Raji (cell line): ENCODE measurements around the gene CD72.

Experiments used
- POLR2A ChIP-seq: IDR thresholded peaks from 2 replicates; pipeline ENCODE4 v1.6.1; 2011; ENCODE audit warnings: low read depth, low read length, control low read depth; ENCODE audit not compliant: insufficient read depth

CD72 gene, protein sequence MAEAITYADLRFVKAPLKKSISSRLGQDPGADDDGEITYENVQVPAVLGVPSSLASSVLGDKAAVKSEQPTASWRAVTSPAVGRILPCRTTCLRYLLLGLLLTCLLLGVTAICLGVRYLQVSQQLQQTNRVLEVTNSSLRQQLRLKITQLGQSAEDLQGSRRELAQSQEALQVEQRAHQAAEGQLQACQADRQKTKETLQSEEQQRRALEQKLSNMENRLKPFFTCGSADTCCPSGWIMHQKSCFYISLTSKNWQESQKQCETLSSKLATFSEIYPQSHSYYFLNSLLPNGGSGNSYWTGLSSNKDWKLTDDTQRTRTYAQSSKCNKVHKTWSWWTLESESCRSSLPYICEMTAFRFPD

DNA sequence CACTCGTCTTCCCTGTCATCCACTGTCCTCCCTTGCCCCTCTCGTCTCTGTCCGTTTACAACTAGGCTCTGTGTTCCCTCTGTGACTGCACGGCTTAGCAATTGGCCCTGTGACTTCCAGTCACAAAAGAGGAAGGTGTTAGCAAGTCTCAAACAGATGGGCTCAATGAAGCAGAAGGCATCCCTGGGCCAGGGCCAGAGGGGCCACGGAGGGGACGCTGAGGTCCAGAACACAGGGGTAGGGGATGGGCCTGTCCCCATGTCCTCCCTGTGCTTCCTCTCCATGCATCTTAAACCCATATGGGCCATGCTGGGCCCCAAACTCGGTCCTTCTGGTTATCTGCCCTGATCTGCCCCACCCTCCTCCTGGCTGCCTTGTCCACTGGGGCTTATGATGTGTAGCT lies at the start of gene CD72:
Gene CD72 (minus strand): TSS at position 89 of the 403 bp plus-strand sequence. CDS start 110 bp downstream, outside the sequence.
- TF ChIP-seq POLR2A: peak; percentile 64

DNA sequence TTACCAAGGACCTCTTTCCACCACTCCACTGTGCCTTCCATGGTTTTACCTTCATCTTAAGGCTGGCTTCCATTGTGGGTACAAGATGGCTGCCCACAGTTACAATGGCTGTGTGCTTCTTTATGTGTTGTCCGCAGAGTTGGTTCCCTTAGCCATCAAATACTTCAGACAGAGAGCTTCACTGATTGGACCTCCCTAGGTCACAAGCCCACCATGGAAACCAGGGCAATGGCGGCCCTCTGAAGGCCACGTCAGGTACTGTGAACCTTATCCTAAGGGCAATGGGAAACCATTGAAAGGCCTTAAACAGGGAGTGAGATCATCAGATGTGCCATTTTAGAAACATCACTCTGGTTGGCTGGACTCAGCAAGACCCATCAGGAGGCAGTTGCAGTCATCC lies 49.7 kb upstream of the CD72 start:
- no peak for TF ChIP-seq POLR2A

DNA sequence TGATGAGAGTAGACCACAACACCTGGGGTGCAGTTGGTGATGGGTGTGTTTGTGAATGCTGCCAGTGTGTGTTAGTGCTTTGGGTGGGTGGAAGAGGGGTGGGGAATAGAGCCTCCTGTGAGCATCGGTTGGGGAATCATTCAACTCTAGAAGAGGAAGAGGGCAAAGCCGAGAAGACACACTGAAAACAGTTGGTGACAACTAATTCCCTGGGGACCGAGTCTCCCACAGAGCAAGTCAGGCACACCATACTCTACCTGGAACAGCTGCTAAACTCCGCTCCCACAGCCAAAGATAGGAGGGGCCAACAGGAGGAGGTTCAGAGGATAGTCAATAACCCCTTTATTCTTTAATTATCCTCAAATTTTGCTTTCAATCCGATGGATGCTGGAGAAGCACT lies 48.3 kb upstream of the CD72 start:
- no peak for TF ChIP-seq POLR2A

DNA sequence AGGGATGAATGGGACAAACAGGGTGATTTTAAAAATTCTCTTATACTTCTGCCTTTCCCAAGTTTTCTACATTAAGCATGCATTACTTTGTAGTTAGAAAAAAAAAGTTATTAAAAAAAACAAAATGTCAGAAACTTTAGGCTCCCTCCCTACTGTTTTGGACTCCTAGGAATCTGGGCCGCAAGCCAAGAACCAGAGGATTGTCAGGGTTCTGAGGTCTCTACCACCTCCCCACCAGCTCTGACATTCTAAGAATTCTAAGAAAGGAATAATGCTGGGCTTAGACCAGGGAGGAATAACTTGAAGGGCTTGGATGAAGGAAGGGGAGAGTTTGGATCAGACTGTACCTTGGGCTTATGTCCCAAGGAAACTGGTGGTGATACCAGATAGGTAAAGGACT lies 47.8 kb upstream of the CD72 start:
- TF ChIP-seq POLR2A: no peak

DNA sequence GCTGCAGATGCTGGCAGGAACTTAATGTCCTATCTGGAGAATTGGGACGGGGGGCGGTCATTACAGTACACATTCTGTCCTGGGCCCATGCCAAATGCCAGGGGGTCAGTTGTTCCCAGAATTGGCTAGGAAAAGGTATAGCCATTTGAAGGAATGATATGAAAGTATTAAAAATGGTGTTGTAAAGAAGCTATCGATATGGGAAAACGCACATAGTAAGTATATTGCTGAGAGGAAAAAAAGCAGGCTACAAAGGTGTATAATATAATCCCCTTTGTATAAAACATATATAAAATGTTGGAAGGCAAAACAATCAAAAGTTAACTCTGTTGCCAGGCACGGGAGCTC lies 47.2 kb upstream of the CD72 start:
- no peak for TF ChIP-seq POLR2A

DNA sequence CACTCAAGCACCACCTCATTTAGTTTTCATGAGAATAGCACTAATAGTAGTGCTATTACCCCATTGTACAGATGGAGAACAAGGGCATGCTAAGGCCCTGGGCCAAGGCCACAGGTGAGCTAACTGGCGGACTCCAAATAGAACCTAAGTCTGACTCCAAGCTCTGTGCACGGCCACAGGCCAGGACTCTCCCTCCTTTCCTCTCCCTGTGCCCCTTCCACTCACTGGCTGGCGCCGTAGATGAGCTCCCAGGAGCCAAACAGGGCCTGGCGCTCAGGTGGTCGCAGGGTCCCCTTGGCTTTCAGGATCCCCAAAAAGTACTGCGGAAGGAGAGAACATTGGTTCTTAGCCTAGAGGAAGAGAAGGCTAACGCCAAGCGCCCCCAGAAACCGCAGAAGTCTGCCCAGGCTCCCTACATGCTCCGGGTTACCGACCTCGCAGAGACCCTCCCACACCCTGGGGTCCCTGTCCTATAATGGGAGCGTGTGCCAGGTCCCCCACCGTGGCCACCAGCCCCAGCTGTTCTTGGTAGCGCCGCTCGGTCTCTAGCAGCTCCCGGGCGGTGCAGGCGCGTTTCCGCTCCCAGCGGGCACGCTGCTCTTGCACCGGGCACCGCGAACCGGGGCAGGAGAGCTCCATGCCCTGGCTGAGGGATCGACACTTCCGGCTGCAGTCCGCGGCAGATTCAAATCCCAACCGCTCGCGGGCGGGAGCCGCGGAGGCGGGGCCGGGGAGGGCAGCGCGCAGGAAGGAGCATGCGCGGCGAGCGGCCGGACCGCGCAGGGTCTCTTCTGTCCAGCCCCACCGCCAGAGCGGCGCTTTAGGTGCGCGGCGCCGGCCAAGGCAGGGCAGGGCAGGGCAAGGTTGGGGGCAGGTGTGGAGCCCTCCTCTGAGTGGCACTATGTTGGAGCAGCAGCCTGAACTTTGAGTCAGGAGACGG lies 46.6 kb upstream of the CD72 start, which contains the start of gene ARHGEF39:
Gene ARHGEF39 (minus strand): TSS at position 665 of the 940 bp plus-strand sequence. CDS start 26 bp downstream, at position 639.
- peak; percentile 70 for TF ChIP-seq POLR2A

DNA sequence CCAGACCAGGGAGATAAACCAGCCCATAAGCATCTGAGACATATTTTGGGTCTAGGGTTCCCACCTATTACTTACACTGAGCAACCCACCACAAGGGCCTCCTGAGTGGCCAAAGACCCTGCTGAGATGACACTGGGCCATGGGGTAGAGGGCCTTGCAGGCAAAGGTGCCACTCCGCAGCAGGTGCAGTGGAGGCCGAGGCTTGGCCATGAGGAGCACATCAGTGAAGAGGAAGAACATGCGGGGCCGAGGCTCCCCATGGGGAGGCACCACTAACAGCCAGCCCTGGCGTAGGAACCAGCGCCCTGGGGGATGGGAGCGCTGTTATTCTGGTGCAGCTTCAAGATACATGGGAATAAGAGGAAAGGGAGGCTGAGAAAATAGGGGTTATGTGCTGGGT lies 44.2 kb upstream of the CD72 start:
- no peak for TF ChIP-seq POLR2A

DNA sequence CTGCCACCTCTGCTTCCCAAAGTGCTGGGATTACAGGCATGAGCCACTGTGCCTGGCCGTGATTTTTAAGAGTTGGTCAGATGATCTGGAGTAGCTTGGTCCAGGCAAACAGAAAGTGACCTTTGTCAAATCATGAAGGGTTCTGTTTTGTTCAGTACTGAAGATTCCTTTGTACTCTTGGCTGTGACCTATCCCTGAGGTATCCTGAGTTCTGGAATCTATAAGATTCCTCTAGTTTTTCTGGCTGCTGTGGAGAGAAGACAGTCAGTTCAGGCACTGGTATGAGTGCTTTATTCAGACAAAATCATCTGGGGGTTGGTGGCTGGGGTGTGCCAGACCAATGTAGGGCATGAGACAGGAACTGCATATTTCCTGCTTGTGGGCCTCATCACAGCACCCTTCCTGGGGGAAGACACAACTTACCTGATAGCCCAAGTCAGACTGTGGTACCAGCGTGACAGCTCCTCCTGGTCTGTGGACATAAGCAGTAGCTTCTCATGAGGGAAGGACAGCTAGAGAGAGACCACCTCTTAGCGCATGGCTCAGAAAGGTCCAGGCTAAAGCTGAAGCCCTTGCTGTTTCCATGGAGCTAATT lies 43.6 kb upstream of the CD72 start:
- no peak for TF ChIP-seq POLR2A

DNA sequence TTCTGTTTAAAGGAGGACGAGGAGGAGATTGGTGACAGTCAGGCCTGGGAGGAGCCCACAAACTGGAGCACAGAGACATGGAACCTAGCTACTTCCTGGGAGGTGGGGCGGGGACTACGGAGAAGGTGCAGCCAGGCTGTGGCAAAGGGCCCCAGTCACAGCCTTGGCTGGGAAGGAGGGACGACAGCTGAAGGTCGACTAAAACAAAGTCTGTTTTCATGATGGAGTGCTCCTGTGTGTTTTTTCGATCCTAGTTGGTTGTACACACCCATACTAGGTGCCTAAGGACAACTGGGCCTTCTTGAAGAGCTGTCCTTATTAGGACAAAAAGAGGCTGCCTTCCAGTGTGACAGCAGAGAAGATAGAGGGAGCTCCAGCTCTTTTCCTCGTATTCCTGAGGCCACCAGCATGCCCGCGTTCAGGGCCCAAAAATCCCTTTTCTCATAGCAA lies 42.8 kb upstream of the CD72 start:
- TF ChIP-seq POLR2A: no peak

DNA sequence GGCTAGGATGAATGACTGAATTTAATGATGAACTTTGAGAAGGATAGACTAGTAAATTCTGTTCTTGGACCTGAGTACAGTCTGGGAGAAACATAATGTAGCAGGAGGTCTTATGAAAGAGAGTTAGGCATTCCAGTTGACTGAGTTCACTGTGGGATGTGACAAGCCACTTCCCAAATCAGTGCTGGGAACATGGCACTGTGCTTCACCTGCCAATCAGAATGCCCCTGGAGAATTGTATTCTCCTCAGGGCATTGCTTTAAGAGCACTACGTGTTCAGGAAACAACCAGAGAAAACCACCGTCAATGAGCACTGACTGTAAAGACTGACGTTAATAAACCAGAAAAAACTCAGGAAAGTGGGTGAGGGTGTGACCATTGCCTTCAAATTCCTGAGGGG lies 41.1 kb upstream of the CD72 start:
- TF ChIP-seq POLR2A: no peak

DNA sequence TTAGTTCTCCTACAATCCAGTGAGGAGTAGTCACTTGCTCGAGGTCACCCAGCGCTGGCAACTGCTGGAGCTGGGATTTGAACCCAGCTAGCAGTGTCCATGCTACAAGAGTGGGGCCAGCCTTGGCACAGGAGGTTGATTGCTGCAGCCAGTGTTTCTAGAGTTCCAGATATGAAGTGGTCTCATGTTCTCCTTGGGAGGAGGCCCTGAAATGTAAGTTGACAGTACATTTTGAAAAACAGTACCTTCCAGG lies 40.7 kb upstream of the CD72 start:
- TF ChIP-seq POLR2A: no peak

DNA sequence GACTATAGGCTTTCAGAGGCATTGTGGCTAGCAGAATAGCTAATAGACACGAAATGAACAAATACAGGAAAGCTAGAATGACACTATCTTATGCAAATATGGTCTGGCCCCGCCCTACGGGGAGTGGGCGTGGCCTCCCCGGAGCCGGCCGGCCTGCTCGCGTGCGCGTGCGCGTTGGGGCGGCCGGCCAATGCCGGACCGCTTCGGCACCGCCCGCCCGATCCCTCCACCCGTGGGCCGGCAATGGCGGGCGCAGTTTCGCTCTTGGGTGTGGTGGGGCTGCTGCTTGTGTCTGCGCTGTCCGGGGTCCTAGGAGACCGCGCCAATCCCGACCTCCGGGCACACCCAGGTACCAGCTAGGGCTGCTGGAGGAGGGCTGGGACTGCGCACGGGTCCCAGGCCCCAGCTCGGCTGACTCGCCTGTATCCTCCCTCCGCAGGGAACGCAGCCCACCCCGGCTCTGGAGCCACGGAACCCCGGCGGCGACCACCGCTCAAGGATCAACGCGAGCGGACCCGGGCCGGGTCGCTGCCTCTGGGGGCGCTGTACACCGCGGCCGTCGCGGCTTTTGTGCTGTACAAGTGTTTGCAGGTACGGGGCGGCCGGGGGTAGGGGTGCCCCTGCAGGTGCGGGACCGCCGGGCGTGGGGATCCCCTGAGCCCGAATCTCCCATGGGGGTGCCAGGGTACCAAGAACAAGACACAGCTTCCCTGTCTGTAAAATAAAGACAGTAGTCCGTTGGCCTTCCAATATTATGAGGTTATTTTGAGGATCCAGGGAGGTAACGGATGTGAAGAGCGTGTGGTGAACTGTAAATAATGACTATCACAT lies 40.1 kb upstream of the CD72 start, which contains the start of gene CCDC107:
Gene CCDC107 (plus strand): TSS at position 156 of the 831 bp plus-strand sequence. CDS start 88 bp downstream, at position 244.
- peak; percentile 61 for TF ChIP-seq POLR2A

DNA sequence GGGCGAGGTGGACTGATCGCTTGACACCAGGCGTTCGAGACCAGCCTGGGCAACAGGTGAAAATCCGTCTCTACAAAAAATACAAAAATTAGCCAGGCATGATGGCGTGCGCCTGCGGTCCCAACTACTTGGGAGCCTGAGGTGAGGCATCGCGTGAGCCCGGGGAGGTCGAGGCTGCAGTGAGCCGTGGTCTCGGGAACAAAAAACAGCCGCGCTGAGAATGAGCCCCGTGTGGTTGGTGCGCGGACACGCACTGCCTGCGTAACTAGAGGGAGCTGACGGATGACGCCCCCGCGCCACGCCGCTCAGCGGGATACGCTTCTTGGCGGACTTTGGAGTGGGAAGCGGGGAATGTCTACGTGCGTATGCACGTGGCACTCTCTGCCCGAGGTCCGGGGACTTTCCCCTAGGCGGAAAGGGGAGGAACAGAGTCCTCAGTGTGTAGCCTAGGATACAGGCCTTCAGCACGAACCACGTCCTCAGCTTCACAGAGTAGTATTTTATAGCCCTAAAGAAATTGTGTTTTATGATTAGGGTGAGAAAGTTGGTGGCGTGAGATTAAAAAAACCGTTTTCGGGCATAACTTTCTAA lies 39.4 kb upstream of the CD72 start, which contains the start of gene RMRP:
Gene RMRP (minus strand): TSS at position 474 of the 591 bp plus-strand sequence.
- TF ChIP-seq POLR2A: no peak; the same call in 1 of the 2 replicates

DNA sequence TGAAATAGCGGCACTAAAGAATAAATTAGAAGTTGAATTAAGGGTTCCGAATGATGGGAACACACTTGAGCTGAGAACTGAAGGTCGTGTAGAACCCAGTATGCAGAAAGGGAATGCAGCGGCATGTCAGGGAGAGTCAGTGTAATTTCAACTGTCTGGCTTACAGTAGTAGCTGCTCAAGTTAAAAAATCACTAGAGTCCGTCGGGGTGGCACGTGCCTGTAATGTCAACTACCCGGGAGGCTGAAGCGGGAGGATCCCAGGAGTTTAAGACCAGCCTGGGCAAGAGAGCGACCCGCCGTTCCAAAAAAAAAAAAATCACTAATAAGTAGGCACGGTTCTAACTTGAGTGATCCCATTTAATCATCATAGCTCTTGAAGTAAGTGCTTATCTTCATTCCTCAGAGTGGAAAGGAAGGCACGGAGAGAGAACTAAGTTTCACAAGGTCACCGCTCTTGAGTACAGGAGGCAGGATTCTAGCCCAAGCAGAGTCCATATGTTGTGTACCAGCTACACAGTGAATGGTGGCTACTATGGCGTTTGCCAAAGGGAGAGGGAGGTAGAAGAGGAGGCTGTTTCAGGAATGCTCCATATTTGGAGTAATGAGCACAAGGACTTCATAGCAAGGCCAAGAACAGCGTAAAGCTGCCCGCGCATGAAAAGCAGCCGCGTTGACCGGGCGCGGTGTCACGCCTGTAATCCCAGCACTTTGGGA lies 38.8 kb upstream of the CD72 start:
- TF ChIP-seq POLR2A: no peak

DNA sequence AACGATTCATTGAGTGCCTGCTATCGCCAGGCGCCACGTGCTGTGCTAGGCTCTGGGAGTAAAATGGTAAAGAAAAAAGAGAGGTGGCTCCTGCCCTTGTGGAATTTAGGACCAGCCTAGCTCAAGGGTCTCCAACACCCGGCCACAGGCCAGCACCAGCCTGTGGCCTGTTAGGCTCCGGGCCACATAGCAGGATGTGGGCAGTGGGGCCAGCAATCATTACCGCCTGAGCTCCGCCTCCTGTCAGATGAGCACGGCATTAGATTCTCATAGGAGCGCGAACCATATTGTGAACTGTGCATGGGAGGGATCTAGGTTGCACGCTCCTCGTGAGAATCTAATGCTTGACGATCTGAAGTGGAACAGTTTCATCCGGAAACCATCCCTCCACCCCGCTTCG lies 38.1 kb upstream of the CD72 start:
- TF ChIP-seq POLR2A: no peak
